Kidney (tissue), 14 donors: ENCODE measurements around the gene ATP6V0D1. TPM values are rescaled to one million over a fixed set of nuclear protein-coding genes. Genes with fewer than 3 reads are reported as not detected.

ENCODE experiments used
- DNase-seq, 5 donors: peaks; one replicate each; pipeline ENCODE4 v3.0.0-alpha.2; 2013 to 2020
- FAIRE-seq: peaks from 2 replicates; lab custom pipeline; 2012; peaks lifted over from hg19 to GRCh38; lab: Jason Lieb, UNC
- H3K27ac ChIP-seq, 2 donors: one replicate each; pipeline ENCODE4 v1.7.0; 2013; ENCODE audit warnings: low read depth in 2 of 2, low read length in 2 of 2, inconsistent platforms in 1 of 2
- H3K27me3 ChIP-seq: one replicate; pipeline ENCODE4 v1.7.1; 2013; ENCODE audit warnings: low read length, inconsistent platforms; ENCODE audit not compliant: control insufficient read depth, insufficient read depth
- H3K36me3 ChIP-seq, 3 donors: one replicate each; pipeline versions ENCODE4 v1.7.0 to v1.7.1; 2013; ENCODE audit warnings: low read length in 3 of 3, control low read depth in 1 of 3, inconsistent platforms in 1 of 3; ENCODE audit not compliant: insufficient read depth in 3 of 3, control insufficient read depth in 2 of 3
- H3K4me1 ChIP-seq, 3 donors: one replicate each; pipeline versions ENCODE4 v1.7.0 to v1.7.1; 2013; ENCODE audit warnings: low read length in 3 of 3, inconsistent platforms in 1 of 3, low read depth in 1 of 3; ENCODE audit not compliant: control insufficient read depth in 2 of 3, insufficient read depth in 2 of 3
- H3K4me3 ChIP-seq, 3 donors: one replicate each; pipeline versions ENCODE4 v1.7.0 to v1.8.1; 2013; ENCODE audit warnings: low read length in 3 of 3, control low read depth in 1 of 3, inconsistent platforms in 1 of 3
- H3K9ac ChIP-seq, 3 donors: one replicate each; pipeline versions ENCODE4 v1.7.0 to v1.7.1; 2013; ENCODE audit warnings: low read length in 3 of 3, control low read depth in 1 of 3, inconsistent platforms in 1 of 3
- H3K9me3 ChIP-seq, 3 donors: one replicate each; pipeline versions ENCODE4 v1.7.0 to v1.7.1; 2013; ENCODE audit warnings: low read length in 3 of 3, control low read depth in 1 of 3, inconsistent platforms in 1 of 3; ENCODE audit not compliant: control insufficient read depth in 2 of 3, insufficient read depth in 1 of 3
- CTCF ChIP-seq: IDR thresholded peaks from 3 replicates; pipeline ENCODE4 v1.5.1; 2012; ENCODE audit warnings: mild to moderate bottlenecking, moderate library complexity, borderline replicate concordance; ENCODE audit not compliant: insufficient read depth; ENCODE audit errors: extremely low read depth
- intact Hi-C: fragments of 100-400 bp; cut with DNase I; formaldehyde crosslinking; loops from one replicate; pipeline ENCODE4 v1.11.1; 2022
- polyA plus RNA-seq: library from polyadenylated mRNA; stranded (reverse); fragments of 350-450 nt; fragmentation: Illumina TruSeq; extraction: RNeasy Lipid Tissue Mini Kit (QIAGEN cat#74804); gene quantifications from one replicate; pipeline ENCODE4 v1.2.3, GENCODE V29; 2014; ENCODE audit warnings: low read depth, low replicate concordance; ENCODE audit not compliant: insufficient read depth
- total RNA-seq: library from RNA; stranded (reverse); fragmentation: NEBNext Ultra II Directional; extraction: Animal tissue kit (Norgen Biotek cat#: 25700); gene quantifications from one replicate; pipeline ENCODE4 v1.2.1, GENCODE V29; 2021
- donor health status: control.
- donor health status: control.
- donor health status: control.
- donor health status: control.
- donor health status: control.
- donor health status: DM: yes; HTN: yes; CAD: no.
- donor health status: Normal renal cell carcinoma (clear cell type).

ATP6V0D1 gene
- total and polyA plus RNA-seq, 2 donors from 2014 or later = 100 to 208 TPM

GRCh38 chr16:67526149-67526791 is 45.3 kb upstream of the ATP6V0D1 start:
- Histone ChIP-seq H3K4me3 (no peak overlapping the region), H3K9me3 (no peaks in the 10 kb centered on the region), H3K27me3 (no peaks in the 10 kb centered on the region), H3K27ac (no peak overlapping the region), H3K4me1 (peaks cover 0 to 21% (median 15%) of the 10 kb centered on the region in 3 donors), H3K36me3 (no peaks in the 10 kb centered on the region), H3K9ac (no peak overlapping the region)
- intact Hi-C loops = no loop called here
- FAIRE-seq = no peak
- no peak for TF ChIP-seq CTCF
- DNase-seq = peak in 1 of 5 donors; percentile 41

DNA sequence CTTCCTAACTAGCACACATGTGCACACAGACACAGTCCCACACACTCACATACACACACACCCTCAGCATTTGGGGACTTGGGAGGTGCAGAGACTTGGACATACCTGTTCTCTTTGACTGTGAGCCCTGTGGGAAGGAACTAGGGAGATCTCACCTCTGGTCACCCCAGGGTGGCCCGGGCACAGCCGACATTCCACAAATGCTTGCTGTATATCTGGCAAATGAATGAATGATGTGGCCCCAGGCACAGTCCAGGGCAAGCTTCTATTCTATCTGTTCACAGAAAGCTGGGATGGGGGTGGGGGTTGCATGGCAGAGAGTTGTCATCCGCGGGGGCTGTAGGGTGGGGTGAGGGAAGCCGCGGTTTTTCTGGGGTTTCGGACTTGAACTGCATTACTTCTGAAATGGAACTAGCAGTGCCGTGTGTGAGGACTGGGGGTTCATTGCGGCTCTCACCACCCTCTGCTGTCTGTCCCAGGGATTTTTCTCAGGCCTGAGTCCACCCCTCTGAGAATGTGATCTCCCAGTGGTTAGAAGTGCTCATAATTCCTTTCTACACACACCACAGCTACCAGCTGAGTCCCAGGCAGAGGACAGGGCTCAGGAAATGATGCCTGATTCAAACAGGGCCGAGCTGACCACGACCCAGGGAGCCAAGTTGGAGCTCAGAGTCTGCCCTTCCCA is 44.4 kb upstream of the ATP6V0D1 start:
- no peaks in the 10 kb centered on the region for H3K27me3 ChIP-seq
- intact Hi-C loops = no loop called here
- no peak overlapping the region for H3K4me3 ChIP-seq
- no peak overlapping the region for H3K9ac ChIP-seq
- H3K36me3 ChIP-seq = no peaks in the 10 kb centered on the region
- no peak for FAIRE-seq
- H3K27ac ChIP-seq = no peak overlapping the region
- peak in 1 of 5 donors; percentile 35 for DNase-seq
- no peaks in the 10 kb centered on the region for H3K9me3 ChIP-seq
- no peak for TF ChIP-seq CTCF
- peaks cover 0 to 13% (median 9%) of the 10 kb centered on the region in 3 donors for H3K4me1 ChIP-seq

- no peaks in the 10 kb centered on the region for H3K27me3 ChIP-seq
- TF ChIP-seq CTCF = peak; percentile 100
- FAIRE-seq = no peak
- H3K36me3 ChIP-seq = no peaks in the 10 kb centered on the region
- intact Hi-C loops = no loop called here
- peaks cover 0 to 9% (median 8%) of the 10 kb centered on the region in 3 donors for H3K4me1 ChIP-seq
- peak overlapping the region in 2 of 3 donors; percentile 60 to 61 for H3K9ac ChIP-seq
- peak overlapping the region; percentile 89 to 95 for H3K27ac ChIP-seq
- H3K4me3 ChIP-seq = peak overlapping the region; percentile 56 to 78 (median 66)
- no peaks in the 10 kb centered on the region for H3K9me3 ChIP-seq
- DNase-seq = peak; percentile 96 to 98 (median 96)
Observed at GRCh38 chr16:67521095-67521804, 40.3 kb upstream of the ATP6V0D1 start.
